Measurements from ENCODE around the gene VANGL2. TPM values are rescaled to one million over a fixed set of nuclear protein-coding genes. Genes with fewer than 3 reads are reported as not detected.

The VANGL2 gene
- polyA plus RNA-seq, 3 donors: 0.01 TPM; not detected in 2

DNA sequence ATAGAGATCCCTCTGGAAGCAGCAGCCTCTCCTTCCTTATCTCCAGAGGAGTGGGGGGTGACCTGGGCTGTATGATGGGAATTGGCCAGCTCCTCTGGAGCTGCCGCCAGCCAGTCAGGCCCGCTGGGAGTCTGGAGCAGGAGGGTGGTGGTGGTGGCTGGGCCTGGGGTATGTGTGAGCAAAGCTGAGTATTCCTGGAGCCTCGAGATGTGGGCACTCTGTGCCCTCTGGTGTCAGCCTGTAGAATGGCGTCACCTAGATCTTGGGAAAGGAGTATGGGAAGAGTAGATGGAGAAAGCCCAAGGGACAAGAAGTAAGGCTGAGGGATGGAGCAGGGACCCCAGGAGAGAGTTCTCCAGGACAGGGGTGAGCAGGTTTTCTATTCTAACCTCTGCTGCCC lies 16.0 kb downstream of the VANGL2 start:
- H3K9me3 Mint-ChIP-seq: no peaks in the 10 kb centered on the region
- Histone ChIP-seq H3K4me3 (replicated peaks in 1 of 3; ENCODE audit: low read depth in 2 of 3, low read length in 3 of 3) (no peak overlapping the region), H2AFZ (ENCODE audit: insufficient read depth, low read depth, low read length, poor library complexity, severe bottlenecking) (no peak overlapping the region), H3K79me2 (ENCODE audit: insufficient read depth, low read length) (no peaks in the 10 kb centered on the region), H3K9me3 (replicated peaks in 1 of 2; ENCODE audit: control insufficient read depth in 1 of 2, insufficient read depth in 1 of 2, low read length in 2 of 2) (no peaks in the 10 kb centered on the region), H4K20me1 (ENCODE audit: insufficient read depth, low read length) (no peaks in the 10 kb centered on the region), H3K4me2 (replicated peaks; ENCODE audit: extremely low read depth, low read length, poor library complexity, severe bottlenecking) (no peak overlapping the region), H3K4me1 (ENCODE audit: control insufficient read depth in 1 of 2, insufficient read depth in 2 of 2, low read length in 2 of 2) (no peaks in the 10 kb centered on the region), H3K36me3 (replicated peaks in 1 of 2; ENCODE audit: control insufficient read depth in 1 of 2, insufficient read depth in 2 of 2, low read length in 2 of 2) (no peaks in the 10 kb centered on the region), H3K27ac (ENCODE audit: low read depth in 1 of 2, low read length in 2 of 2) (no peak overlapping the region), H3K9ac (ENCODE audit: insufficient read depth, low read length, poor library complexity, severe bottlenecking) (no peak overlapping the region), H3K27me3 (ENCODE audit: control insufficient read depth in 2 of 2, insufficient read depth in 2 of 2, low read length in 2 of 2) (no peaks in the 10 kb centered on the region)
- H3K36me3 Mint-ChIP-seq: no peaks in the 10 kb centered on the region
- intact Hi-C loops (cut with micrococcal nuclease): no loop called here
- no peak overlapping the region for H3K27ac Mint-ChIP-seq
- TF ChIP-seq, protein P1, sequence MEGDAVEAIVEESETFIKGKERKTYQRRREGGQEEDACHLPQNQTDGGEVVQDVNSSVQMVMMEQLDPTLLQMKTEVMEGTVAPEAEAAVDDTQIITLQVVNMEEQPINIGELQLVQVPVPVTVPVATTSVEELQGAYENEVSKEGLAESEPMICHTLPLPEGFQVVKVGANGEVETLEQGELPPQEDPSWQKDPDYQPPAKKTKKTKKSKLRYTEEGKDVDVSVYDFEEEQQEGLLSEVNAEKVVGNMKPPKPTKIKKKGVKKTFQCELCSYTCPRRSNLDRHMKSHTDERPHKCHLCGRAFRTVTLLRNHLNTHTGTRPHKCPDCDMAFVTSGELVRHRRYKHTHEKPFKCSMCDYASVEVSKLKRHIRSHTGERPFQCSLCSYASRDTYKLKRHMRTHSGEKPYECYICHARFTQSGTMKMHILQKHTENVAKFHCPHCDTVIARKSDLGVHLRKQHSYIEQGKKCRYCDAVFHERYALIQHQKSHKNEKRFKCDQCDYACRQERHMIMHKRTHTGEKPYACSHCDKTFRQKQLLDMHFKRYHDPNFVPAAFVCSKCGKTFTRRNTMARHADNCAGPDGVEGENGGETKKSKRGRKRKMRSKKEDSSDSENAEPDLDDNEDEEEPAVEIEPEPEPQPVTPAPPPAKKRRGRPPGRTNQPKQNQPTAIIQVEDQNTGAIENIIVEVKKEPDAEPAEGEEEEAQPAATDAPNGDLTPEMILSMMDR (IDR thresholded peaks at IDR 0.05): no peak
- H3K27me3 Mint-ChIP-seq (ENCODE audit: low read depth in 3 of 3): peaks cover 0 to 3% (median 3%) of the 10 kb centered on the region in 3 donors
- WGBS (ENCODE audit: insufficient coverage): 87% methylated on average over 4 of the region's 4 CpGs
- DNase-seq: no peak
- H3K4me3 Mint-ChIP-seq: no peak overlapping the region
- no peaks in the 10 kb centered on the region for H3K4me1 Mint-ChIP-seq

DNA sequence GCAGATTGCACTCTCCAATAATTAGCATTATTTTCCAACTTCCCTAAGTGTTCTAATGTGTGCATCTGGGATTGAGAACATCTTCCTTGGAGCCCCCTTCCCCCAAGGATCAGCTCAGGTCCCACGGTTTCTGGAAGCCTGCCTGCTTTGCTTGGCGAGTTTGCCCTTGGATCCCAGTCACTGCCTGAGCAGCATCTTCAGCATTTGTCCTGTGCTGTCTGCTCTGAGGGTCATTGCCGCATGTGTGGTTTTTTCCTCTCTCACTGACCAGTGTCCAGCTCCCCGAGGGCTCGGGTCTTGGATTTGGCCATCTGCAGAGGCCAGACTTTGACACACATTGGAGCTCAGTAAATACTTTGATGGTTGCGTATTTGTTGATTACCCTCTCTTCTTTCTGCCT lies 18.1 kb downstream of the VANGL2 start:
- H3K4me2 ChIP-seq (replicated peaks; ENCODE audit: extremely low read depth, low read length, poor library complexity, severe bottlenecking): no peak overlapping the region
- no peaks in the 10 kb centered on the region for H3K9me3 Mint-ChIP-seq
- no peak overlapping the region for H3K4me3 ChIP-seq (replicated peaks in 1 of 3; ENCODE audit: low read depth in 2 of 3, low read length in 3 of 3)
- H3K9me3 ChIP-seq (replicated peaks in 1 of 2; ENCODE audit: control insufficient read depth in 1 of 2, insufficient read depth in 1 of 2, low read length in 2 of 2): no peaks in the 10 kb centered on the region
- H3K27me3 ChIP-seq (ENCODE audit: control insufficient read depth in 2 of 2, insufficient read depth in 2 of 2, low read length in 2 of 2): no peaks in the 10 kb centered on the region
- peaks cover 3% of the 10 kb centered on the region for H3K4me1 Mint-ChIP-seq
- no peak overlapping the region for H3K27ac ChIP-seq (ENCODE audit: low read depth in 1 of 2, low read length in 2 of 2)
- no peak for DNase-seq
- H3K36me3 Mint-ChIP-seq: no peaks in the 10 kb centered on the region
- no peak overlapping the region for H2AFZ ChIP-seq (ENCODE audit: insufficient read depth, low read depth, low read length, poor library complexity, severe bottlenecking)
- no peak overlapping the region for H3K9ac ChIP-seq (ENCODE audit: insufficient read depth, low read length, poor library complexity, severe bottlenecking)
- no peaks in the 10 kb centered on the region for H3K4me1 ChIP-seq (ENCODE audit: control insufficient read depth in 1 of 2, insufficient read depth in 2 of 2, low read length in 2 of 2)
- H3K27me3 Mint-ChIP-seq (ENCODE audit: low read depth in 3 of 3): peaks cover 0 to 3% (median 2%) of the 10 kb centered on the region in 3 donors
- WGBS (ENCODE audit: insufficient coverage): 94% methylated on average over 5 of the region's 6 CpGs
- H3K79me2 ChIP-seq (ENCODE audit: insufficient read depth, low read length): no peaks in the 10 kb centered on the region
- no peak overlapping the region for H3K27ac Mint-ChIP-seq
- TF ChIP-seq, protein P1 (IDR thresholded peaks at IDR 0.05): no peak
- intact Hi-C loops (cut with micrococcal nuclease): no loop called here
- no peaks in the 10 kb centered on the region for H4K20me1 ChIP-seq (ENCODE audit: insufficient read depth, low read length)
- no peak overlapping the region for H3K4me3 Mint-ChIP-seq
- no peaks in the 10 kb centered on the region for H3K36me3 ChIP-seq (replicated peaks in 1 of 2; ENCODE audit: control insufficient read depth in 1 of 2, insufficient read depth in 2 of 2, low read length in 2 of 2)
